ENCODE results near the gene ADORA2B.
"Not testable (repeated sequence)": the region's sequence is repeated elsewhere in the genome, so short reads cannot be mapped to it uniquely, and the experiment has no call there.

The ADORA2B gene

GRCh38 chr17:15944759-15945526 lies at the start of gene ADORA2B:
ADORA2B (plus strand) TSS chr17:15945130; CDS start chr17:15945249, 119 bp downstream.
- peak; percentile 11 to 33 for DNase-seq

- DNase-seq = no peak
Measured at GRCh38 chr17:15896277-15896676, 48.7 kb upstream of the ADORA2B start.

- no peak for DNase-seq
Measured at GRCh38 chr17:15896834-15897233, 48.1 kb upstream of the ADORA2B start.

GRCh38 chr17:15899596-15899995 lies 45.3 kb upstream of the ADORA2B start:
- not testable (repeated sequence) for DNase-seq

GRCh38 chr17:15900871-15901270 lies 44.1 kb upstream of the ADORA2B start:
- no peak for DNase-seq

- not testable (repeated sequence) for DNase-seq
Measured at GRCh38 chr17:15905236-15905635, 39.7 kb upstream of the ADORA2B start.

GRCh38 chr17:15907290-15907689 lies 37.6 kb upstream of the ADORA2B start:
- no peak for DNase-seq

GRCh38 chr17:15908378-15908777 lies 36.6 kb upstream of the ADORA2B start:
- DNase-seq = no peak

- DNase-seq = no peak
Measured at GRCh38 chr17:15909481-15909991, 35.4 kb upstream of the ADORA2B start.

- no peak for DNase-seq
Measured at GRCh38 chr17:15910791-15911190, 34.1 kb upstream of the ADORA2B start.

GRCh38 chr17:15911701-15912100 lies 33.2 kb upstream of the ADORA2B start:
- DNase-seq = not testable (repeated sequence)

GRCh38 chr17:15912416-15912955 lies 32.4 kb upstream of the ADORA2B start:
- DNase-seq = no peak

- no peak for DNase-seq
Measured at GRCh38 chr17:15913826-15914225, 31.1 kb upstream of the ADORA2B start.

- no peak for DNase-seq
Measured at GRCh38 chr17:15914400-15915170, 30.3 kb upstream of the ADORA2B start.

GRCh38 chr17:15915961-15916360 lies 29.0 kb upstream of the ADORA2B start:
- DNase-seq = no peak

- DNase-seq = no peak
Measured at GRCh38 chr17:15917021-15917437, 27.9 kb upstream of the ADORA2B start.

- DNase-seq = no peak
Measured at GRCh38 chr17:15917438-15918027, 27.4 kb upstream of the ADORA2B start.

- no peak for DNase-seq
Measured at GRCh38 chr17:15918261-15918660, 26.7 kb upstream of the ADORA2B start.

GRCh38 chr17:15918661-15919259 lies 26.2 kb upstream of the ADORA2B start:
- DNase-seq = no peak

- no peak for DNase-seq
Measured at GRCh38 chr17:15919466-15919865, 25.5 kb upstream of the ADORA2B start.

GRCh38 chr17:15920758-15921239 lies 24.1 kb upstream of the ADORA2B start:
- no peak for DNase-seq

- no peak for DNase-seq
Measured at GRCh38 chr17:15921640-15922039, 23.3 kb upstream of the ADORA2B start.

- DNase-seq = no peak
Measured at GRCh38 chr17:15922586-15922985, 22.3 kb upstream of the ADORA2B start.
